Activated T-cell treated with anti-CD3 and anti-CD28 coated beads, Interleukin-2, amount 50 U/mL, for 72 hours (primary cell): ENCODE measurements around the gene CFAP45. TPM values are rescaled to one million over a fixed set of nuclear protein-coding genes. Genes with fewer than 3 reads are reported as not detected.

Source experiments
- ATAC-seq, 2 donors: fragments of 150-1000 bp; cut with Tn5 transposase; replicated peaks in 1 of 2; 2 replicates each; pipeline ENCODE4 v1.10.0; 2021; ENCODE audit warnings: moderate library complexity in 2 of 2, mild to moderate bottlenecking in 1 of 2
- DNase-seq, 2 donors: peaks; one replicate each; pipeline ENCODE4 v3.0.0; 2021 to 2022; ENCODE audit warnings: mixed read lengths in 1 of 2
- H3K27ac Mint-ChIP-seq: one replicate; pipeline ENCODE4 v1.8.0; 2022; ENCODE audit warnings: mild to moderate bottlenecking, moderate library complexity, mixed read lengths
- H3K27me3 Mint-ChIP-seq: one replicate; pipeline ENCODE4 v1.8.0; 2022; ENCODE audit warnings: low read depth, mixed read lengths
- H3K36me3 Mint-ChIP-seq, 2 donors: one replicate each; pipeline ENCODE4 v1.8.0; 2022; ENCODE audit warnings: mixed read lengths in 2 of 2, mild to moderate bottlenecking in 1 of 2; ENCODE audit not compliant: insufficient read depth in 2 of 2
- H3K4me1 Mint-ChIP-seq: one replicate; pipeline ENCODE4 v1.8.0; 2022; ENCODE audit warnings: low read depth, mixed read lengths
- H3K4me3 Mint-ChIP-seq, 2 donors: one replicate each; pipeline ENCODE4 v1.8.0; 2022; ENCODE audit warnings: mild to moderate bottlenecking in 2 of 2, mixed read lengths in 2 of 2, moderate library complexity in 2 of 2
- H3K9me3 Mint-ChIP-seq, 2 donors: one replicate each; pipeline ENCODE4 v1.8.0; 2022; ENCODE audit warnings: mixed read lengths in 2 of 2
- total RNA-seq, 2 donors: library from RNA; stranded (reverse); gene quantifications; one replicate each; pipeline ENCODE4 v1.2.3, GENCODE V29; 2022

CFAP45 gene
- total RNA-seq, 2 donors from 2014 or later, result 2.0 to 2.8 TPM

DNA sequence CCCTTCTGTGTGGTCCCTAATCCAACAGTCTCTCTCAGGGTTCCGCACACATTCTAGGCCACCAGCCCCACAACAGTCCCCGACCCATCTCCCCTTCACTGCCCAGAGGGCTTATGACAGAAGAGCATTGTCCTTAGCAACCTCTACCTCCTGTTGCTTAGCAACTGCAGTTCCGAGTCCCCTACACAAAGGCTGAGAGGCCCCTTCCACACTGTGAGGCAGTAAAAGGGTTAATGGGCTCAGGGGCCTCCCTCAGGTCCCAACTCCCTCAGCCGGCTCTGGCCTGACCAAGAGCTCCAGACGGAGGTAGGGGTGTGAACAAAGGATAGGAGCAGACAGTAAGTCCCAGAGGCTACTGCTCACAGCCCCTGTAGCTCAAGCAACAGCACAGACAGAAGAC lies 41.2 kb upstream of the CFAP45 start:
- no peak overlapping the region for H3K27ac Mint-ChIP-seq
- DNase-seq (no peak), ATAC-seq (no peak)
- peaks cover 36% of the 10 kb centered on the region for H3K27me3 Mint-ChIP-seq
- H3K36me3 Mint-ChIP-seq, result no peaks in the 10 kb centered on the region
- H3K4me3 Mint-ChIP-seq, result no peak overlapping the region
- peaks cover 16% of the 10 kb centered on the region for H3K4me1 Mint-ChIP-seq
- no peaks in the 10 kb centered on the region for H3K9me3 Mint-ChIP-seq

DNA sequence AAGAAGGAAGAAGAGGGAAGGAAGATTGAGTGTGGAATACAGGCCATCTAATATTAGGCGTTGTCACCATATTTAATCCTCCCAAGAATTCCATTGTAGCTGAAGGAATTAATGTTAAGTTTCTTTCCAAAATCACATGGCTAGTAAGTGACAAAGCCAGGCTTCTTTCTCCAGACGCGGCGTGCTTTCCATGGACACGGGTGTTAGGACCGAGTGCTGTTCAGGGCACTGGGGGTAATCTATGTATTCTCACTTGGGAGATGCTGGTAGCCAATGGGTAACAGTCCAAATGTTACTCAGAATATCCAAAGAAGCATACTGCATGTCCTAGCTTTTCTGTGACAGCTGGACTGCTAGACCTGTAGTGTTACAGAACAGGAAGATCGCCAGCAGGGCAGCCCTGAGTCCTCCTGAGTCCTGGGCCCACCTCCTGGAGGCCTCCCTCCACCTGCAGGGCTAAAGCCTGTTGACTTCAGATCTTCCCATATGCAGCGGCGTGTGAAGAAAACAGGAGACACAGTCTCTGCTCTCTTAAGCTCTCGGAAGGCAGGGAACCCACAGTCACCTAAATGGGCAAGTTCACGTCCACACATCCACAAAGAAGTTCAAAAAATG lies 40.1 kb upstream of the CFAP45 start:
- H3K9me3 Mint-ChIP-seq, result no peaks in the 10 kb centered on the region

DNA sequence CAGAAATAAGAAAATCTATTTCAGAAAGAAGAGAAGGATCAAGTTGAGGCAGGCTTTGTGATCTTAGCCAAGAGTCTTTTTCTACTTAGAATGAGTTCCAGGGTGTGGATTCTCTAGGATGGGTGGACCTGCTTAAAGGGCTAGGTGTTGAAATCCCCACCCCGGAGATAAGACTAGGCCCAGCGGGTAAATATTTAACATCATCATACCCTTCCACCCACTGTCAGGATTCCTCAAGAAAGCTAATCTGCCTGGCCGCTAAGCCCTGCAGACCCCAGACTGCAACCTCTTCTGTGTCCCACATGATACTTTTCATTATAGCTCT lies 39.7 kb upstream of the CFAP45 start:
- no peak overlapping the region for H3K27ac Mint-ChIP-seq

More for the DNA sequence above, 40.1 kb upstream of the CFAP45 start:
- Mint-ChIP-seq H3K4me3 (no peak overlapping the region), H3K27me3 (peaks cover 36% of the 10 kb centered on the region), H3K4me1 (peaks cover 11% of the 10 kb centered on the region), H3K36me3 (no peaks in the 10 kb centered on the region), H3K27ac (no peak overlapping the region)
- DNase-seq, result no peak
- ATAC-seq, result no peak

DNA sequence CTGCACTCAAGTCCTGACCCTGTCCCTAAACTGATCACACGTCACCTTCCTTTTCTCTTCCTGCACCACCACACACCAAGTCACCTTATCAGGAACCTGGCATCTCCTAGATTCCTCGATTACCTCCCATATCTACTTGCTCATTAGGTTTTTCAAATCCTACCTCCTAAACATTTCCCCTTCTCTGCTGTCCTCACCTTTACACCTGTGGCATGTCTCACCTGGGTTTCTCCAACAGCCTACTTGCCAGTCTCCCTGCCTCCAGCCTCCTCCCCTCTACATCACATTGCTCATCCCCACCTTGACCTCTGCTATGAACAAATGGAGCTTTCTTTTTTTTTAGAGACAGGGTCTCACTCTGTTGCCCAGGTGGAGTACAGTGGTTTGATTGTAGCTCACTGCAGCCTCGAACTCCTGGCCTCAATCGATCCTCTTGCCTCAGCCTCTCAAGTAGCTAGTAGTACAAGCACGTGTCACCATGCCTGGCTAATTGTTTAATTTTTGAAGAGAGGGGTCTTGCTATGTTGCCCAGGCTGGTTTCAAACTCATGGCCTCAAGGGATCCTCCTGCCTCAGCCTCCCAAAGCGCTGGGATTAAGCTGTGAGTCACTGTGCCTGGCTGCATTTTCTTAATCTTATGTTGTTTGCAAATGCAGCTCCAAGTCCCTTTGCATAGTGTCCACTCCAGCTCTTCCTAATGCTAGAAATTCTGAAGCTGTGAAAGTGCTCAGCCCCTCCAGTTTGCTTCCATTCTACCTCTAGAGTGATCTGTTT lies 39.1 kb upstream of the CFAP45 start:
- no peak overlapping the region for H3K4me3 Mint-ChIP-seq
- H3K27me3 Mint-ChIP-seq, result peaks cover 30% of the 10 kb centered on the region
- peaks cover 6% of the 10 kb centered on the region for H3K4me1 Mint-ChIP-seq
- H3K36me3 Mint-ChIP-seq, result no peaks in the 10 kb centered on the region
- DNase-seq, result no peak
- no peak for ATAC-seq
- H3K27ac Mint-ChIP-seq, result no peak overlapping the region
- no peaks in the 10 kb centered on the region for H3K9me3 Mint-ChIP-seq

More for the DNA sequence above, 39.7 kb upstream of the CFAP45 start:
- H3K36me3 Mint-ChIP-seq, result no peaks in the 10 kb centered on the region
- DNase-seq (no peak), ATAC-seq (no peak)
- H3K27me3 Mint-ChIP-seq, result peaks cover 36% of the 10 kb centered on the region
- H3K9me3 Mint-ChIP-seq, result no peaks in the 10 kb centered on the region
- no peak overlapping the region for H3K4me3 Mint-ChIP-seq
- H3K4me1 Mint-ChIP-seq, result peaks cover 6% of the 10 kb centered on the region

DNA sequence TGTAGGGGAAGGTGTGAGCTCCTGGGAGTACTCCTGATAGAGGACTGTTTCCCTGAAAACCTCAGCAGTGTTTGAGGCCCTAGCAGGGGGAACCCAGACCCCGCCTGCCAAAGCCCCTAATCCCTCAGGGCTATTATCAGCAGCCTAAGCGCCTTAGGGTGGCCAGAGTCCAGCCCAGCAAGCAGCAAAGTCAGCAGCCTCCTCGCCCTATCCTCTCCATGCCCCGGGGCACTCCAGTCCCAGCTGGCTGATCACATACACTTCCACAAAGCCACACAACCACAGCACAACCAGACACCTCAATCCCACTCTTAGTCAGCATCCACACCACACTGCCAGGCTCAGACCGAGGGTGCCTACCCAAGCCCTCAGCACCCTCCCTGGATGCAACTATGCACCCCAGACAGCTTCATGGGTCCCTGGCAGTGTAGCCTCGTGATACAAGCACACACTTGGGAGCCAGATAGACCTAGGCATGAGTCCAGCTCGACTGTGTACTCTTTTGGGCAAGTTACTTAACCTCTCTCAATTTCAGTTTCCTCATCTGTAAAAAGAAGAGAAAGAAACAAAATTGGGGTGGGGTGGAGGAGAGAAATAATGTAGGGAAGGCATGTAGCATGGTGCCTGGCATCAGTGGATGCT lies 38.4 kb upstream of the CFAP45 start:
- H3K27me3 Mint-ChIP-seq, result peaks cover 29% of the 10 kb centered on the region
- H3K4me1 Mint-ChIP-seq, result peaks cover 6% of the 10 kb centered on the region
- no peaks in the 10 kb centered on the region for H3K9me3 Mint-ChIP-seq
- H3K4me3 Mint-ChIP-seq, result no peak overlapping the region
- no peaks in the 10 kb centered on the region for H3K36me3 Mint-ChIP-seq
- no peak overlapping the region for H3K27ac Mint-ChIP-seq
- ATAC-seq (peak; percentile 55 to 69), DNase-seq (peak in 1 of 2 donors; percentile 31)

DNA sequence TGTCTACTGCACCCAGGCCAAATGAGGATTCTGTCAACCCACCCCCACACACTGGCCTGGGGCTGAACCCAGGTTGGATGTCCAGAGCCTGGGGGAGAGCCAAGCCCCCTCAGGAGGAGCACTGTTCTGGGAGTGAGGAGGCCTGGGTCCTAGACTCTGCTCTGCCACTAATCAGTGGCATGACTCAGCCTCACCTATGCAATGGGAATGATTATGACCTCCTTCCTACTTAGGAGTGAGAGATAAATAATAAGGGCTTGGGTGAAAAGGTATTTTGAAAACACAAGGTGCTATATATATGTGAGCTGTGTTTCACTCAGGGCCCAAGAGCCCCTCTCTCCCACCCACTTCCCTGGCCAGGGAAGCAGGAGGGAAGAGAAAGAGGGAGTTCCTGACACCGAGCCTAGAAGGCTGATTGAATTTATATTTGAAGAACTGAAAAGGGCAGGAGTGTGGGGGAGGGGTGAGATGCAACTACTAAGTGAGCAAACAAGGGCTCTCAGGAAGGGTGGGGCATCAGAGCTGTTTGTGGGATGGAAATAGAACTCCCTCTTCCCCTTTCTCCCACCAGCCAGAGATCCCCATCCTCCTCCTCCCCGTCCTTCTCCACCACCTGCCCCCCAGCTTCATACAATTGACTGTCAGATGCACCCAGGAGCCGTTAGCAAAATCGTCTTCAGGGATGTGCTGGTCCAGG lies 37.2 kb upstream of the CFAP45 start:
- Mint-ChIP-seq H3K36me3 (no peaks in the 10 kb centered on the region), H3K9me3 (no peaks in the 10 kb centered on the region), H3K27ac (no peak overlapping the region), H3K4me1 (peaks cover 14% of the 10 kb centered on the region), H3K27me3 (peaks cover 21% of the 10 kb centered on the region), H3K4me3 (no peak overlapping the region)
- no peak for ATAC-seq
- DNase-seq, result no peak

DNA sequence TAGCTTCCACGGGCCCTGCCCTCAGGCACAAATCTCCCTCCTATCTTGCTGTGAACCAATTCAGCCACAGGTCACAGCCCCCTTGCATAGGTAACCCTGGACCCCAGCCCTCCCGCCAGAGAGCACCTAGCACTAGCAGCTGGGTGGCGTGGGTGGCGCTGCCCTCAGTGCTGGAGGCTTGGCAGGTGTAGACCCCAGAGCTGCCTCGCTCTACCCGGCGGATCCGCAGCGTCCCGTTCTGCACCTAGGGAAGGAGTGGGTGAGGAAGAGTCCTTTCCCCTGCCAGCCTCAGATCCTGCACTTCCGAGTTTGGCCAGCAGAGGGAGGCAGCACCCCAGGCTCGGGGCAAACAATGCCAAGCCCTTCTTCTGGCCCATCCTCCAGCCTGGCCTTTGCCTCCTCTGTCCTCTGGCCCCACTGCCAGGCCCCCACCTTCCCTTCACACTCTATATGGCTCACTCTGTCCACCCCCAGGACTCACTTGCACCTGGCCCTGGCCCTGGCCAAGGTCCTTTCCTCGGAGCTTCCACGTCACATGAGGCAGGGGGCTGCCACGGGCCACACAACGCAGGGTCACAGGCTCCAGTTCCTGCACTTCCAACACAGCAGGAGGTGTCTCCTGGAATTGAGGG lies 36.4 kb upstream of the CFAP45 start:
- H3K27me3 Mint-ChIP-seq, result peaks cover 17% of the 10 kb centered on the region

DNA sequence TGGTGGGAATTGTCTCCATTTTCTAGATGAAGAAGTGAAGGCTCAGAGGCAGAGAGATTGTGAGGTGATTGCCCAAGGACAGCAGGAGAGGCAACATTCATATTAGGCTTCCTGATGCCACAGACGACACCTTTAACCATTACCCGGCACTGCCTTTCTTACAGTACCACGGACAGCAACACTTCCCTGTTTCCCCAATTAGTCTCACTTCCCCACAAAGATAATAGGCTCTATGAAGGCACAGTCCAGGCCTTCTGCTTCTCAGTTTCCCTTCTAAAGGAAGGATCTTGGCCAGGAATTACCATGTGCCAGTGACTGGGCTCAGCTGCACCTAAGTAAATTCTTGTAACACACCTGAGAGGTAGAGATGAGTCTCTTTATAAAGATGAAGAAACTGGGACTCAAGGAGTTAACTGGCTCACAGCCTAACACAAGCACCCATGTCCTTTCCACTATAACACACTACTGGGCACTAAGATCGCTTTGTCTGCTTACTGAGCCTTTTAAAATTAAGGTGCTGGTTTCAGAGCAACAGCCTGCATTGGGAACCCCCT lies 35.8 kb upstream of the CFAP45 start:
- Mint-ChIP-seq H3K9me3 (no peaks in the 10 kb centered on the region), H3K27ac (no peak overlapping the region), H3K36me3 (no peaks in the 10 kb centered on the region), H3K27me3 (peaks cover 17% of the 10 kb centered on the region), H3K4me1 (peaks cover 14% of the 10 kb centered on the region), H3K4me3 (no peak overlapping the region)
- DNase-seq, result no peak
- no peak for ATAC-seq

More for the DNA sequence above, 36.4 kb upstream of the CFAP45 start:
- Mint-ChIP-seq H3K4me3 (no peak overlapping the region), H3K36me3 (no peaks in the 10 kb centered on the region), H3K27ac (no peak overlapping the region), H3K9me3 (no peaks in the 10 kb centered on the region), H3K4me1 (peaks cover 14% of the 10 kb centered on the region)
- DNase-seq (peak; percentile 81 to 89), ATAC-seq (peak; percentile 75 to 76)

DNA sequence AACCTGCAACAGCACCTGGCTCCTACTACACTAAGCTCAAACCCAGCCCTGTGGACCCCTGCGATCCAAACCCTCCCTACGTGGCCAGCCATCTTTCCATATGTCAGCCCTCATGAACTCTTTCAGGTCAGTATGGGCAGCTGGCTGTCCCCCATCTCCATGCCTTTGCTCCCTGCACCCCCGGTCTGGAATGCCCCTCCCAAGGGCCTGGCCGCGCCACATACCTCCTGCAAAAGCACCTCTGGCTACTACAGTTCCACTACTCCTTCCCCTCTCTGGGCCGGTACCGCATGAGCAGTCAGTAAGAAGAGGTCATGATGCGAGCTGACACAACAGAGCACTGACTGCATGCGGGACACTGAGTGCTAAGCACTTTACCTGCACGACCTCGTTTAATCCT lies 35.3 kb upstream of the CFAP45 start:
- Mint-ChIP-seq H3K36me3 (no peaks in the 10 kb centered on the region), H3K4me3 (no peak overlapping the region), H3K27ac (no peak overlapping the region), H3K4me1 (peaks cover 14% of the 10 kb centered on the region), H3K27me3 (peaks cover 17% of the 10 kb centered on the region), H3K9me3 (no peaks in the 10 kb centered on the region)
- DNase-seq (no peak), ATAC-seq (no peak)

DNA sequence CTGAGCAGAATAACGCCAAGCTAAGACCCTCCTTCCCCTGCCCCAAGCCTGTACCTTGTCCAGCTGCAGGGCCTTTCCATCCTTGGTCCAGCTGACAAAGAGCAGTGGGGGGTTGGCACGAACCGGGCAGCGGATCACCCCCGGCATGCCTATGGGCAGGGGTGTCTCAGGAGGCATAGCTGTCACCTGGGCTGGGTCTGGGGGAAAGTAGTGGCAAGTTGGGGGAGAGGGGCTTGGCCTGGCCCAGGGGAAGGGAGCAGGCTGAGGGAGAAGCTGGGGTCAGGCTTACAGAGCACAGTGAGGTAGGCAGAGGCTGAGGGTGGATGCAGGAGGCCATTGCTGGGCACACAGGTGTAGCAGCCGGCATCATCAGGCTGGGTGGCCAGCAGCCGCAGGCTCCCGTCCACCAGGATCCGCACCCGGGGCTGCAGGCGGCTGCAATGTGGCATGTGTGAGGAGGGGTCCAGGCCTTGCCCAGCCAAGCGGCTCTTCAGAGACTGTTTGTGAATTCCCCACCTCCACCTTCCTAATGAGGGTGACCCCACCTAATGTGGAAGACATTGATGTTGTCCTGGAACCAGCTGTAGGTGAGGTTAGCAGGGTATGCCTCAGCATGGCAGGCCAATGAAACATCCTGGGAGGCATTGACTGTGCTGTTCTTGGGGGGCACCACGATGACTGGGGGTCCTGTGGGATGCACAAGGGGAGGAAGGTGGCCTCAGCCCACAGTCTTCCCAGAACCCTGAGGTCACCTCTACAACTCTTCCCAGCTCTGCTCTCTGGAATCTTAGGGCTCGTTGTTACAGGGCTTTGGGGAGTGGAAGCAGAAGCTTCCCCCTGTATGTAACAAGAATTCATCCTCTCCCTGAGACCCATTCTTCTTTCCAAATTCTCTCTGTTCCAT lies 34.4 kb upstream of the CFAP45 start:
- Mint-ChIP-seq H3K9me3 (no peaks in the 10 kb centered on the region), H3K36me3 (no peaks in the 10 kb centered on the region), H3K27me3 (peaks cover 17% of the 10 kb centered on the region), H3K4me1 (peaks cover 14% of the 10 kb centered on the region), H3K27ac (no peak overlapping the region), H3K4me3 (no peak overlapping the region)
- DNase-seq, result no peak
- ATAC-seq, result no peak

DNA sequence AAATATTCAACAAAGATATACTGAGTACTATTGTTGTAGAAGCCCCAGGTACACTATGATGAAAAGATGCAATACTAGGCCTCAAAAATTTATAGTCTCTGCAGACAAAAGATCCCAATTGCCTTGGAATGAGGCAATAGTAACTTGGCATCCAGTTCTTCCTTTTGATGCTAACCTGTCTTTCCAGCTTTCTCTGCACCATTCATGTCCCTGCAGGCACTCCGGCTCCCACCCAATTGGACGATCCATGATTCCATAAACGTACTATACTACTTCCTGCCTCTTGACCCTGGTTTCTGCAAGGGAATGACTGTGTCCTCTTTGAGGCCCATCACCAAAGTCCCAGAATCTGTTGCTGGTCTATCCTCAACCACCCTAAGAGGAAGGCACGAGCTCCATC lies 33.4 kb upstream of the CFAP45 start:
- DNase-seq, result no peak
- Mint-ChIP-seq H3K27ac (no peak overlapping the region), H3K4me1 (peaks cover 11% of the 10 kb centered on the region), H3K4me3 (no peak overlapping the region), H3K9me3 (no peaks in the 10 kb centered on the region), H3K27me3 (peaks cover 17% of the 10 kb centered on the region), H3K36me3 (no peaks in the 10 kb centered on the region)
- ATAC-seq, result no peak
